Activated CD8-positive, alpha-beta memory T cell treated with anti-CD3 and anti-CD28 coated beads for 24 hours (primary cell): ENCODE results near the gene CHST12.
"Not testable (repeated sequence)": the region's sequence is repeated elsewhere in the genome, so short reads cannot be mapped to it uniquely, and the experiment has no call there.

Experiments used
- DNase-seq: peaks from one replicate; pipeline ENCODE4 v3.0.0-alpha.2; 2020

CHST12 gene

GRCh38 chr7:2405201-2405600, 1.8 kb downstream of the CHST12 start:
- no peak for DNase-seq

- peak; percentile 79 for DNase-seq
Measured at GRCh38 chr7:2405601-2406345, 2.4 kb downstream of the CHST12 start.

GRCh38 chr7:2409745-2410414, 6.5 kb downstream of the CHST12 start:
- DNase-seq = no peak

GRCh38 chr7:2411049-2411448, 7.6 kb downstream of the CHST12 start:
- DNase-seq = no peak

- no peak for DNase-seq
Measured at GRCh38 chr7:2411815-2412586, 8.6 kb downstream of the CHST12 start.

GRCh38 chr7:2412587-2413201, 9.3 kb downstream of the CHST12 start:
- no peak for DNase-seq

GRCh38 chr7:2416063-2416462, 12.7 kb downstream of the CHST12 start:
- DNase-seq = no peak

- no peak for DNase-seq
Measured at GRCh38 chr7:2416650-2417049, 13.2 kb downstream of the CHST12 start.

GRCh38 chr7:2417178-2417577, 13.8 kb downstream of the CHST12 start:
- DNase-seq = not testable (repeated sequence)

- DNase-seq = peak; percentile 79
Measured at GRCh38 chr7:2417981-2418481, 14.6 kb downstream of the CHST12 start.

- no peak for DNase-seq
Measured at GRCh38 chr7:2420216-2420933, 17.0 kb downstream of the CHST12 start.

GRCh38 chr7:2421943-2422310, 18.5 kb downstream of the CHST12 start:
- no peak for DNase-seq

GRCh38 chr7:2425749-2426148, 22.3 kb downstream of the CHST12 start:
- no peak for DNase-seq

GRCh38 chr7:2431260-2431867, 28.0 kb downstream of the CHST12 start:
- DNase-seq = peak; percentile 75

- DNase-seq = no peak
Measured at GRCh38 chr7:2432910-2433712, 29.7 kb downstream of the CHST12 start.

GRCh38 chr7:2433713-2434550, 30.5 kb downstream of the CHST12 start:
- no peak for DNase-seq

- DNase-seq = no peak
Measured at GRCh38 chr7:2435146-2435545, 31.7 kb downstream of the CHST12 start.

GRCh38 chr7:2436341-2437104, 33.1 kb downstream of the CHST12 start:
- DNase-seq = no peak

GRCh38 chr7:2437136-2437535, 33.7 kb downstream of the CHST12 start:
- no peak for DNase-seq
